ENCODE measurements around the gene SPSB4.
"Not testable (repeated sequence)": the region's sequence is repeated elsewhere in the genome, so short reads cannot be mapped to it uniquely, and the experiment has no call there.

Gene SPSB4

GRCh38 chr3:141114179-141114745 lies 63.1 kb downstream of the SPSB4 start:
- H3K4me3 ChIP-seq (ENCODE audit: low read length): no peak overlapping the region
- no peak for DNase-seq (ENCODE audit: low read depth)
- no peak for TF ChIP-seq CTCF (IDR thresholded peaks at IDR 0.05; ENCODE audit: insufficient read depth, low read depth, low read length, missing control alignments)

GRCh38 chr3:141114816-141115460 lies 63.8 kb downstream of the SPSB4 start:
- no peak for DNase-seq (ENCODE audit: low read depth)
- peak; percentile 38 for TF ChIP-seq CTCF (IDR thresholded peaks at IDR 0.05; ENCODE audit: insufficient read depth, low read depth, low read length, missing control alignments)
- no peak overlapping the region for H3K4me3 ChIP-seq (ENCODE audit: low read length)

GRCh38 chr3:141115789-141116541 lies 64.8 kb downstream of the SPSB4 start:
- DNase-seq (ENCODE audit: low read depth): no peak
- no peak for TF ChIP-seq CTCF (IDR thresholded peaks at IDR 0.05; ENCODE audit: insufficient read depth, low read depth, low read length, missing control alignments)
- H3K4me3 ChIP-seq (ENCODE audit: low read length): no peak overlapping the region

- DNase-seq (ENCODE audit: low read depth): no peak
- no peak for TF ChIP-seq CTCF (IDR thresholded peaks at IDR 0.05; ENCODE audit: insufficient read depth, low read depth, low read length, missing control alignments)
- no peak overlapping the region for H3K4me3 ChIP-seq (ENCODE audit: low read length)
These were observed 65.6 kb downstream of the SPSB4 start for GRCh38 chr3:141116721-141117120.

GRCh38 chr3:141117982-141118381 lies 66.8 kb downstream of the SPSB4 start:
- H3K4me3 ChIP-seq (ENCODE audit: low read length); DNase-seq (ENCODE audit: low read depth): not testable (repeated sequence)

GRCh38 chr3:141122455-141123030 lies 71.4 kb downstream of the SPSB4 start:
- no peak for TF ChIP-seq CTCF (IDR thresholded peaks at IDR 0.05; ENCODE audit: insufficient read depth, low read depth, low read length, missing control alignments)
- no peak overlapping the region for H3K4me3 ChIP-seq (ENCODE audit: low read length)
- no peak for DNase-seq (ENCODE audit: low read depth)

- DNase-seq (ENCODE audit: low read depth): no peak
- no peak overlapping the region for H3K4me3 ChIP-seq (ENCODE audit: low read length)
- TF ChIP-seq CTCF (IDR thresholded peaks at IDR 0.05; ENCODE audit: insufficient read depth, low read depth, low read length, missing control alignments): no peak
These were observed 72.7 kb downstream of the SPSB4 start for GRCh38 chr3:141123677-141124410.
